HepG2 (cell line): ENCODE measurements around the gene GFAP. TPM values are rescaled to one million over a fixed set of nuclear protein-coding genes. Genes with fewer than 3 reads are reported as not detected.

Experiments used
- ATAC-seq: fragments of 200-7000 bp; cut with Tn5 transposase; 3 replicates; pipeline ENCODE4 v1.9.1; 2020; ENCODE audit warnings: mild to moderate bottlenecking, moderate library complexity
- BruUV-seq: library from RNA; stranded (reverse); fragments of 400-500 nt; replicated peaks from 2 replicates; lab custom pipeline; 2021; lab: Mats Ljungman, UMichigan
- CTCF ChIA-PET: fragments of 300-600 bp; formaldehyde crosslinking; extraction: SDS; loops from one replicate; lab custom pipeline; 2021; ENCODE audit warnings: low total read pairs, inconsistent platforms, low intra/inter-chr PET ratio; lab: Yijun Ruan, JAX
- POLR2A ChIA-PET: fragments of 350-600 bp; sonication (Branson Sonifier 250); formaldehyde crosslinking; loops from one replicate; lab custom pipeline; 2020; ENCODE audit warnings: antibody characterized with exemption, inconsistent platforms; lab: Yijun Ruan, JAX
- DNase-seq: peaks from one replicate; pipeline ENCODE4 v3.0.0-alpha.2; 2015; ENCODE audit warnings: low spot score
- FAIRE-seq: peaks from 3 replicates; lab custom pipeline; 2011; peaks lifted over from hg19 to GRCh38; lab: Jason Lieb, UNC
- H2AFZ ChIP-seq: one replicate; pipeline ENCODE4 v1.6.1; 2011; ENCODE audit warnings: low read length, inconsistent platforms
- H3K27ac ChIP-seq: fragments of 300-600 bp; 3 replicates; pipeline ENCODE4 v1.8.0; 2011; ENCODE audit warnings: mixed run types, mild to moderate bottlenecking, mixed read lengths, low read length, inconsistent platforms; ENCODE audit not compliant: insufficient read depth; ENCODE audit errors: extremely low read length
- H3K27me3 ChIP-seq, 2 experiments: fragments of 200-600 bp in 1 of 2; 2 replicates in 1 of 2; 3 replicates in 1 of 2; pipeline versions ENCODE4 v1.6.0 to v1.8.0; 2011; ENCODE audit warnings: low read length in 2 of 2, mild to moderate bottlenecking in 2 of 2, moderate library complexity in 2 of 2, inconsistent platforms in 1 of 2; ENCODE audit not compliant: insufficient read depth in 2 of 2, control insufficient read depth in 1 of 2
- H3K36me3 ChIP-seq, 2 experiments: fragments of 200-600 bp in 1 of 2; replicated peaks in 1 of 2; 2 replicates in 1 of 2; 3 replicates in 1 of 2; pipeline versions ENCODE4 v1.5.1 to v1.8.0; 2011; ENCODE audit warnings: low read length in 2 of 2, inconsistent platforms in 1 of 2; ENCODE audit not compliant: insufficient read depth in 2 of 2, control insufficient read depth in 1 of 2
- H3K4me1 ChIP-seq: 2 replicates; pipeline ENCODE4 v1.5.1; 2012; ENCODE audit warnings: low read length, inconsistent platforms; ENCODE audit not compliant: insufficient read depth
- H3K4me2 ChIP-seq: 2 replicates; pipeline ENCODE4 v1.6.0; 2011; ENCODE audit warnings: low read depth, low read length, inconsistent platforms
- H3K4me3 ChIP-seq, 3 experiments: fragments of 200-600 bp in 1 of 3; sonication (generic), shearing (Covaris generic) in 1 of 3; replicated peaks in 1 of 3; 2 replicates each; pipeline ENCODE4 v1.5.1; 2011 to 2016; ENCODE audit warnings: low read length in 3 of 3, inconsistent platforms in 2 of 3, low read depth in 2 of 3, mild to moderate bottlenecking in 2 of 3, control low read depth in 1 of 3, mixed read lengths in 1 of 3; ENCODE audit not compliant: insufficient read depth in 1 of 3
- H3K79me2 ChIP-seq: one replicate; pipeline ENCODE4 v1.6.1; 2011; ENCODE audit warnings: low read length, inconsistent platforms; ENCODE audit not compliant: insufficient read depth
- H3K9ac ChIP-seq: 2 replicates; pipeline ENCODE4 v1.6.0; 2011; ENCODE audit warnings: mild to moderate bottlenecking, low read depth, low read length, inconsistent platforms; ENCODE audit not compliant: insufficient read depth
- H3K9me3 ChIP-seq: 2 replicates; pipeline ENCODE4 v1.5.1; 2012; ENCODE audit warnings: mild to moderate bottlenecking, low read length
- H4K20me1 ChIP-seq: 2 replicates; pipeline ENCODE4 v1.6.0; 2011; ENCODE audit warnings: inconsistent platforms, mild to moderate bottlenecking, low read length, moderate library complexity; ENCODE audit not compliant: insufficient read depth
- BRD4 ChIP-seq: sonication (generic); formaldehyde crosslinking; IDR thresholded peaks from 2 replicates; pipeline ENCODE4 v1.4.0; 2020; ENCODE audit warnings: missing genetic modification reagents
- CBFB ChIP-seq: sonication (generic); formaldehyde crosslinking; IDR thresholded peaks from 2 replicates; pipeline ENCODE4 v1.4.0; 2020; ENCODE audit warnings: missing genetic modification reagents
- E2F2 ChIP-seq: sonication (generic); formaldehyde crosslinking; IDR thresholded peaks from 2 replicates; pipeline ENCODE4 v1.4.0; 2020; ENCODE audit warnings: missing genetic modification reagents, borderline replicate concordance
- FOXC1 ChIP-seq: sonication (generic); formaldehyde crosslinking; IDR thresholded peaks from 2 replicates; pipeline ENCODE4 v1.8.0; 2022; ENCODE audit warnings: mild to moderate bottlenecking, missing genetic modification reagents, borderline replicate concordance
- GTF3A ChIP-seq: sonication (generic); formaldehyde crosslinking; conservative IDR thresholded peaks from 2 replicates; pipeline ENCODE4 v1.4.0; 2020; ENCODE audit warnings: mild to moderate bottlenecking, missing genetic modification reagents
- IRX3 ChIP-seq: sonication (generic); formaldehyde crosslinking; IDR thresholded peaks from 2 replicates; pipeline ENCODE4 v1.8.1; 2023; ENCODE audit warnings: mild to moderate bottlenecking, low read depth, missing genetic modification reagents, borderline replicate concordance
- PAF1 ChIP-seq: IDR thresholded peaks from 2 replicates; pipeline ENCODE4 v1.6.1; 2016; ENCODE audit warnings: missing genetic modification reagents, missing compliant biosample characterization
- PHB2 ChIP-seq: fragments of 450-650 bp; IDR thresholded peaks from 2 replicates; pipeline ENCODE4 v1.6.1; 2018; ENCODE audit not compliant: partially characterized antibody
- RBAK ChIP-seq: sonication (generic); formaldehyde crosslinking; IDR thresholded peaks from 2 replicates; pipeline ENCODE4 v1.5.1; 2020; ENCODE audit warnings: mild to moderate bottlenecking, missing genetic modification reagents
- SAFB2 ChIP-seq: sonication (generic); formaldehyde crosslinking; IDR thresholded peaks from 2 replicates; pipeline ENCODE4 v1.5.1; 2020; ENCODE audit warnings: missing genetic modification reagents, low read depth, mild to moderate bottlenecking, borderline replicate concordance
- ZBTB33 ChIP-seq: sonication (generic); formaldehyde crosslinking; IDR thresholded peaks from 2 replicates; pipeline ENCODE4 v1.4.0; 2020; ENCODE audit warnings: missing genetic modification reagents
- ZBTB38 ChIP-seq: sonication (generic); formaldehyde crosslinking; IDR thresholded peaks from 2 replicates; pipeline ENCODE4 v1.5.1; 2020; ENCODE audit warnings: mild to moderate bottlenecking, missing genetic modification reagents
- ZBTB7B ChIP-seq: sonication (generic); formaldehyde crosslinking; IDR thresholded peaks from 2 replicates; pipeline ENCODE4 v1.4.0; 2020; ENCODE audit warnings: missing genetic modification reagents
- ZNF143 ChIP-seq: sonication (generic); formaldehyde crosslinking; IDR thresholded peaks from 2 replicates; pipeline ENCODE4 v1.4.0; 2020; ENCODE audit warnings: missing genetic modification reagents
- ZNF253 ChIP-seq: sonication (generic); formaldehyde crosslinking; IDR thresholded peaks from 2 replicates; pipeline ENCODE4 v1.8.0; 2022; ENCODE audit warnings: mild to moderate bottlenecking, missing genetic modification reagents, borderline replicate concordance
- ZNF547 ChIP-seq: sonication (generic); formaldehyde crosslinking; IDR thresholded peaks from 2 replicates; pipeline ENCODE4 v1.5.1; 2020; ENCODE audit warnings: mild to moderate bottlenecking, missing genetic modification reagents
- ZNF605 ChIP-seq: sonication (generic); formaldehyde crosslinking; IDR thresholded peaks from 2 replicates; pipeline ENCODE4 v1.8.0; 2022; ENCODE audit warnings: mild to moderate bottlenecking, missing genetic modification reagents
- ZNF616 ChIP-seq: sonication (generic); formaldehyde crosslinking; IDR thresholded peaks from 2 replicates; pipeline ENCODE4 v1.5.0; 2020; ENCODE audit warnings: low read depth, mild to moderate bottlenecking, missing genetic modification reagents
- ZNF775 ChIP-seq: sonication (generic); formaldehyde crosslinking; IDR thresholded peaks from 2 replicates; pipeline ENCODE4 v1.4.0; 2020; ENCODE audit warnings: missing genetic modification reagents, mild to moderate bottlenecking, moderate library complexity, borderline replicate concordance
- WGBS: methylation state at CpG from one replicate; pipeline ENCODE4 v1.1.6; 2017; ENCODE audit warnings: low lambda C conversion rate; 5-methylcytosine and 5-hydroxymethylcytosine counted together
- in situ Hi-C: cut with HindIII; loops from 2 replicates; pipeline ENCODE4 v1.10.0; 2017; ENCODE audit warnings: low pct_unique_long_range_greater_than_20kb; ENCODE audit not compliant: extremely low pct_ligation_motif_present
- intact Hi-C: fragments of 100-400 bp; cut with micrococcal nuclease; formaldehyde crosslinking; loops from one replicate; pipeline ENCODE4 v1.10.0; 2022; ENCODE audit not compliant: unreplicated experiment
- polyA plus RNA-seq, 8 experiments: library from polyadenylated mRNA; depleted of rRNA in 3 of 8; stranded (reverse) in 7 of 8; unstranded in 1 of 8; fragments of >200 nt; fragmentation: Illumina TruSeq in 4 of 8; extraction: Trizol in 4 of 8; gene quantifications; 2 replicates each; pipeline versions ENCODE4 v1.2.1 to v1.2.3, GENCODE V29; 2011 to 2016; ENCODE audit warnings: low read depth in 4 of 8, missing spikeins in 1 of 8, mixed read lengths in 1 of 8; ENCODE audit not compliant: insufficient read depth in 1 of 8
- total RNA-seq, 5 experiments: library from RNA; depleted of rRNA; stranded (reverse); fragments of >200 nt; fragmentation: Illumina TruSeq; extraction: Trizol; gene quantifications; 2 replicates each; pipeline ENCODE4 v1.2.3, GENCODE V29; 2016; ENCODE audit warnings: low read depth in 1 of 5
- TF ChIP-seq, protein P1 (sequence below): sonication (generic); formaldehyde crosslinking; IDR thresholded peaks from 2 replicates; pipeline ENCODE4 v1.4.0; 2020; ENCODE audit warnings: missing genetic modification reagents, borderline replicate concordance

GFAP gene
- total and polyA plus RNA-seq, 2 of the 13 experiments (the other 11 are each of a cell fraction or from before 2014, with no cell fraction given), result 0.11 to 0.29 TPM

GRCh38 chr17:44941712-44942331 lies 26.5 kb upstream of the GFAP start:
- no peaks in the 10 kb centered on the region for H3K9me3 ChIP-seq
- intact Hi-C loops, result no loop called here
- FAIRE-seq (no peak), DNase-seq (no peak), ATAC-seq (peak; percentile 47)
- no TSS peak for BruUV-seq
- no peak overlapping the region for H3K27ac ChIP-seq
- no peaks in the 10 kb centered on the region; a peak in 1 of 5 replicates for H3K27me3 ChIP-seq
- no peak overlapping the region for H3K4me2 ChIP-seq
- POLR2A ChIA-PET, result no interaction called here
- 92% methylated on average over 9 of the region's 9 CpGs for WGBS
- H3K36me3 ChIP-seq, result peaks cover 0 to 11% of the 10 kb centered on the region in 2 experiments; a peak in 2 of 5 replicates
- no peak overlapping the region for H3K9ac ChIP-seq
- TF ChIP-seq ZBTB33 (CRISPR knock-in tag) (no peak), ZNF775 (CRISPR knock-in tag) (no peak), E2F2 (no peak), ZNF143 (CRISPR knock-in tag) (peak; percentile 40; the same call in 1 of the 2 replicates), FOXC1 (CRISPR knock-in tag) (0 out of 2 replicates have a peak, but pooled peaks have one; percentile 31), ZNF253 (CRISPR knock-in tag) (no peak), CBFB (CRISPR knock-in tag) (no peak), BRD4 (CRISPR knock-in tag) (no peak), IRX3 (no peak), GTF3A (CRISPR knock-in tag) (no peak), ZBTB7B (no peak), PHB2 (no peak), ZNF605 (CRISPR knock-in tag) (0 out of 2 replicates have a peak, but pooled peaks have one; percentile 2), RBAK (CRISPR knock-in tag) (no peak), ZBTB38 (CRISPR knock-in tag) (peak; percentile 79; the same call in 1 of the 2 replicates), ZNF547 (no peak), PAF1 (no peak), ZNF616 (CRISPR knock-in tag) (no peak), SAFB2 (CRISPR knock-in tag) (0 out of 2 replicates have a peak, but pooled peaks have one; percentile 42)
- TF ChIP-seq, protein P1, sequence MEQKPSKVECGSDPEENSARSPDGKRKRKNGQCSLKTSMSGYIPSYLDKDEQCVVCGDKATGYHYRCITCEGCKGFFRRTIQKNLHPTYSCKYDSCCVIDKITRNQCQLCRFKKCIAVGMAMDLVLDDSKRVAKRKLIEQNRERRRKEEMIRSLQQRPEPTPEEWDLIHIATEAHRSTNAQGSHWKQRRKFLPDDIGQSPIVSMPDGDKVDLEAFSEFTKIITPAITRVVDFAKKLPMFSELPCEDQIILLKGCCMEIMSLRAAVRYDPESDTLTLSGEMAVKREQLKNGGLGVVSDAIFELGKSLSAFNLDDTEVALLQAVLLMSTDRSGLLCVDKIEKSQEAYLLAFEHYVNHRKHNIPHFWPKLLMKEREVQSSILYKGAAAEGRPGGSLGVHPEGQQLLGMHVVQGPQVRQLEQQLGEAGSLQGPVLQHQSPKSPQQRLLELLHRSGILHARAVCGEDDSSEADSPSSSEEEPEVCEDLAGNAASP (CRISPR knock-in tag), result no peak
- H4K20me1 ChIP-seq, result no peaks in the 10 kb centered on the region
- CTCF ChIA-PET, result no interaction called here
- no peak overlapping the region for H3K4me3 ChIP-seq
- in situ Hi-C loops, result no loop called here
- peaks cover 68% of the 10 kb centered on the region for H3K79me2 ChIP-seq
- no peak overlapping the region for H2AFZ ChIP-seq
- H3K4me1 ChIP-seq, result peaks cover 60% of the 10 kb centered on the region
